Dendritic cell treated with granulocyte-macrophage colony-stimulating factor and Interleukin-4, amounts not matched to agents 40 ng/mL and 50 ng/mL, for 4 days (primary cell): Measurements from ENCODE around the gene ZFY.
A peak's percentile ranks its signal among the peaks of the same experiment; 100 is the strongest.
"Not testable (repeated sequence)": the region's sequence is repeated elsewhere in the genome, so short reads cannot be mapped to it uniquely, and the experiment has no call there.

Experiments
- H3K27ac Mint-ChIP-seq: one replicate; pipeline ENCODE4 v1.8.0; 2022; ENCODE audit warnings: mild to moderate bottlenecking, mixed read lengths
- H3K27me3 Mint-ChIP-seq: one replicate; pipeline ENCODE4 v1.8.0; 2022; ENCODE audit warnings: mild to moderate bottlenecking, mixed read lengths
- H3K36me3 Mint-ChIP-seq: one replicate; pipeline ENCODE4 v1.8.0; 2022; ENCODE audit warnings: low read depth, mixed read lengths
- H3K4me1 Mint-ChIP-seq: one replicate; pipeline ENCODE4 v1.8.0; 2022; ENCODE audit warnings: low read depth, mixed read lengths
- H3K4me3 Mint-ChIP-seq: one replicate; pipeline ENCODE4 v1.8.0; 2022; ENCODE audit warnings: mild to moderate bottlenecking, moderate library complexity, mixed read lengths
- H3K9me3 Mint-ChIP-seq: one replicate; pipeline ENCODE4 v1.8.0; 2022; ENCODE audit warnings: mixed read lengths
- intact Hi-C: fragments of 100-400 bp; cut with micrococcal nuclease; formaldehyde crosslinking; loops from one replicate; pipeline ENCODE4 v1.15.0; 2022

ZFY gene

GRCh38 chrY:2950655-2951054, 15.5 kb downstream of the ZFY start:
- peaks cover 10% of the 10 kb centered on the region for H3K4me1 Mint-ChIP-seq
- H3K27me3 Mint-ChIP-seq: no peaks in the 10 kb centered on the region
- H3K4me3 Mint-ChIP-seq: no peak overlapping the region
- peaks cover 20% of the 10 kb centered on the region for H3K36me3 Mint-ChIP-seq
- intact Hi-C loops: no loop called here
- peak overlapping the region; percentile 35 for H3K27ac Mint-ChIP-seq
- no peaks in the 10 kb centered on the region for H3K9me3 Mint-ChIP-seq

DNA sequence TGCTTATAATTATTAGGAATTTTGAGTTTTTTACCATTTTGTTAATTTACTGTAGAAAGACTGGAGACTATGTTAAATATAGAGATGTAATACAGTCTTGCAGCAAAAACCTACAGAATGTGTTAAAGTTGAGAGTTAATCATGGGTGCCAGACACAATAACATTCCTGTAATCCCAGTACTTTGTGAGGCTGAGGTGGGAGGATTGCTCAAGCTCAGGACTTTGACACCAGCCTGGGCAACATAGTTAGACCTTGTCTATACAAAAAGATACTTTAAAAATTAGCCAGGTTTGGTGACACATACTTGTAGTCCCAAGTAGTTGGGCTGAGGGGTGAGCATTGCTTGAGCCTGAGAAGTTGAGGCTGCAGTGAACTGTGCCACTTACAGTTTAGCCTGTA, 17.7 kb downstream of the ZFY start:
- intact Hi-C loops: no loop called here
- peaks cover 10% of the 10 kb centered on the region for H3K4me1 Mint-ChIP-seq
- H3K36me3 Mint-ChIP-seq: peaks cover 33% of the 10 kb centered on the region
- H3K27me3 Mint-ChIP-seq: no peaks in the 10 kb centered on the region
- H3K9me3 Mint-ChIP-seq: no peaks in the 10 kb centered on the region
- no peak overlapping the region for H3K4me3 Mint-ChIP-seq
- no peak overlapping the region for H3K27ac Mint-ChIP-seq

DNA sequence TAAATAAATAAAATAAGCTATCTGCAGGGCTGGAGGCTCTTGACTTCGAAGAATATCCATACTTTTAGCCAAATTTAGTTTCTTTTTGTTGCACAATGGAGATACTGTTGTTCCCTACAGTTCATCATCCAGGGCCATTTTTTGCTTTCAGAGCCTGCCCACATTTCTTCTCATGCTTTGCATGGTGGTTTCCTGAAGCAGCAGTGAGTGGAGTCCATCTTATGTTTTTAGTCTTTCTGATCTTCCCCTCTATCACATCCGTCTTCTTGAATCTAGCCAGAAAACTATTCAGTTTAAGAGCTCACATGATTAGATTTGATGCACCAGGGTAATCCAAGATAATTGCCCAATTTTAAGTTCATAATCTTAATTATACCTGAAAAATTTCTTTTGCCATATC, 19.6 kb downstream of the ZFY start:
- Mint-ChIP-seq H3K27ac (no peak overlapping the region), H3K27me3 (no peaks in the 10 kb centered on the region), H3K4me3 (no peak overlapping the region), H3K9me3 (no peaks in the 10 kb centered on the region), H3K4me1 (peaks cover 10% of the 10 kb centered on the region), H3K36me3 (peaks cover 33% of the 10 kb centered on the region)
- intact Hi-C loops: no loop called here

- Mint-ChIP-seq H3K4me3 (no peak overlapping the region), H3K27ac (no peak overlapping the region), H3K9me3 (no peaks in the 10 kb centered on the region), H3K27me3 (no peaks in the 10 kb centered on the region), H3K4me1 (peaks cover 10% of the 10 kb centered on the region), H3K36me3 (peaks cover 40% of the 10 kb centered on the region)
- intact Hi-C loops: no loop called here
Observed at GRCh38 chrY:2955561-2955960, 20.4 kb downstream of the ZFY start.

GRCh38 chrY:2962061-2962460, 26.9 kb downstream of the ZFY start:
- H3K36me3 Mint-ChIP-seq: peaks cover 26% of the 10 kb centered on the region
- no peak overlapping the region for H3K27ac Mint-ChIP-seq
- intact Hi-C loops: no loop called here
- H3K4me3 Mint-ChIP-seq: no peak overlapping the region
- H3K27me3 Mint-ChIP-seq: no peaks in the 10 kb centered on the region
- peaks cover 24% of the 10 kb centered on the region for H3K4me1 Mint-ChIP-seq
- no peaks in the 10 kb centered on the region for H3K9me3 Mint-ChIP-seq

DNA sequence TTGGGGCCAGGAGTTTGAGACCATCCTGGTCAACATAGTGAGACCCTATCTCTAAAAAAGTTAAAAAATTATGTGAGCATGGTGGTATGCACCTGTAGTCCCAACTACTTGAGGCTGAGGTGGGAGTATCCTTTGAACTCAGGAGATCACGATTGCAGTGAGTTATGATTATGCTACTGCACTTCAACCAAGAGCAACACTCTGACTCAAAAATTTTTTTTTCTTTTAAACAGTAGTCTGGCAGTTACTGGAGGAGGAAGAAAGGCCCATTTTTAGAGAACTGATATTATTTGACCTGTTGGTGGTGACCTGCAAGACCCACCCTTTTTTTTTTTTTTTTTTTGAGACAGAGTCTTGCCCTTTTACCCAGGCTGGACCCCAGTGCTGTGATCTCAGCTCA, 29.6 kb downstream of the ZFY start:
- intact Hi-C loops: no loop called here
- peaks cover 27% of the 10 kb centered on the region for H3K36me3 Mint-ChIP-seq
- H3K27me3 Mint-ChIP-seq: no peaks in the 10 kb centered on the region
- H3K27ac Mint-ChIP-seq: peak overlapping the region; percentile 73
- H3K4me3 Mint-ChIP-seq: no peak overlapping the region
- H3K9me3 Mint-ChIP-seq: no peaks in the 10 kb centered on the region
- H3K4me1 Mint-ChIP-seq: peaks cover 36% of the 10 kb centered on the region

DNA sequence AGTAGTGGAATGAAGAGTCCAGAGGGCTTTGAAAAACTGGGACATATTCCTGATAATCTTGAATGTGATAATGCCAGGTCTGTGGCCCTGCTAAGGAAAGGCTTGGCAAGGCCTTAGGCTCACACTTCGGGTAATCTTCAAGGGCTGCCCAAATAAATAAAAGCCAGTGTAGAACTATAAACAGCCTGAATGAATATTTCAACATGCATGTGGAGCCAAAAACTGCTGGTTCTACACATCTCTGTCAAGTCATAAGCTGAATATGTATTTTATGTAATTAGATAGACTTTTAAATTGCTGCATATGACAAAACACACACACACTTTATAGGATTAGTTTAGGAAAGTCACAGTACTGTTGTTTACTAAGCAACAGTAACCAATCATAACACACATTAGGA, 30.4 kb downstream of the ZFY start:
- no peak overlapping the region for H3K4me3 Mint-ChIP-seq
- intact Hi-C loops: no loop called here
- H3K36me3 Mint-ChIP-seq: peaks cover 20% of the 10 kb centered on the region
- peaks cover 42% of the 10 kb centered on the region for H3K4me1 Mint-ChIP-seq
- H3K27ac Mint-ChIP-seq: peak overlapping the region; percentile 51
- no peaks in the 10 kb centered on the region for H3K27me3 Mint-ChIP-seq
- H3K9me3 Mint-ChIP-seq: no peaks in the 10 kb centered on the region

DNA sequence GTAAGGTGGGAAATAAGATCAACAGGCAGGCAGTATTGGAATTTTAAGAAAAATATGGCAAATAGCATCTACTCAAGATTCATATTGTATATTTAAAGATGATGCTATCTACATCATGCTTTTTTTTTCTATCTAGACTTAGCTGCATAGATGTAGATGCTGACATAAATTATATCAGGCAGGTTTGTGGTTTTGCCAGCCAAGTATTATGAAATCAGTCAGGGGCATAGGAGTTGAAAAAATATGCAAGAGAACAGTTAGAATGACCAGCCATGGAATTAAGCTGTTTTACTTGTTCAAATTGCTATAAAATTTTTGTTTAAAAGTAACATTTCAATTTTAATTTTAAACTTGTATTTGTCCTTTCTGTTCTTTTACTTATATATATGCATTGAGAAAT, 34.4 kb downstream of the ZFY start:
- Mint-ChIP-seq H3K27ac (peak overlapping the region; percentile 76), H3K4me3 (no peak overlapping the region), H3K36me3 (peaks cover 8% of the 10 kb centered on the region), H3K4me1 (peaks cover 43% of the 10 kb centered on the region), H3K27me3 (no peaks in the 10 kb centered on the region), H3K9me3 (no peaks in the 10 kb centered on the region)
- intact Hi-C loops: no loop called here

DNA sequence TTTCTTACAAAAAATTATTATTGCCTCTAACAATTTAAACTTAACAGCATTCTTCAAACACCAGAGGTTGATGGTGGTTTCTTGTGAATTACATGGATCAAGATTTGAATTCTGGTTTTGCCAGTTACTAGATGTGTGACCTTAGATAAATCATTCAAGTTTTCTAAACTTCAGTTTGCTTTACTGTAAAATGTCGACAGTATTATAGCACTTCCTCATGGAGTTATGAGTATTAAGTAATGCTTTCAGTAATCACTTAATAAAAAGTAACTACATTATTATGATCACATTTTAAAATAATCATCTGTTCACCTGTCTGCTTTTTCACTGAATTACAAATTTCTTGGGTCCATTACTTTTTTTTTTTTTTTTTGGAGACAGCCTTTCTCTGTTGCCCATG, 37.5 kb downstream of the ZFY start:
- intact Hi-C loops: no loop called here

GRCh38 chrY:2973110-2973751, 38.0 kb downstream of the ZFY start:
- intact Hi-C loops: no loop called here
- peaks cover 25% of the 10 kb centered on the region for H3K4me1 Mint-ChIP-seq
- no peaks in the 10 kb centered on the region for H3K27me3 Mint-ChIP-seq
- peak overlapping the region; percentile 70 for H3K27ac Mint-ChIP-seq
- H3K36me3 Mint-ChIP-seq: peaks cover 28% of the 10 kb centered on the region
- no peaks in the 10 kb centered on the region for H3K9me3 Mint-ChIP-seq
- peak overlapping the region; percentile 20 for H3K4me3 Mint-ChIP-seq

More for the DNA sequence above, 37.5 kb downstream of the ZFY start:
- Mint-ChIP-seq H3K36me3 (peaks cover 23% of the 10 kb centered on the region), H3K27ac (peak overlapping the region; percentile 70), H3K4me3 (peak overlapping the region; percentile 20), H3K9me3 (no peaks in the 10 kb centered on the region), H3K4me1 (peaks cover 25% of the 10 kb centered on the region), H3K27me3 (no peaks in the 10 kb centered on the region)

DNA sequence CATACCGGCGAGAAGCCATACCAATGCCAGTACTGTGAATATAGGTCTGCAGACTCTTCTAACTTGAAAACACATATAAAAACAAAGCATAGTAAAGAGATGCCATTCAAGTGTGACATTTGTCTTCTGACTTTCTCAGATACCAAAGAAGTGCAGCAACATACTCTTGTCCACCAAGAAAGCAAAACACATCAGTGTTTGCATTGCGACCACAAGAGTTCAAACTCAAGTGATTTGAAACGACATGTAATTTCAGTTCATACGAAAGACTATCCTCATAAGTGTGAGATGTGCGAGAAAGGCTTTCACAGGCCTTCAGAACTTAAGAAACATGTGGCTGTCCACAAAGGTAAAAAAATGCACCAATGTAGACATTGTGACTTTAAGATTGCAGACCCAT, 44.1 kb downstream of the ZFY start:
- no peak overlapping the region for H3K27ac Mint-ChIP-seq
- intact Hi-C loops: no loop called here
- no peaks in the 10 kb centered on the region for H3K27me3 Mint-ChIP-seq
- peaks cover 44% of the 10 kb centered on the region for H3K36me3 Mint-ChIP-seq
- H3K4me1 Mint-ChIP-seq: no peaks in the 10 kb centered on the region
- H3K9me3 Mint-ChIP-seq: no peaks in the 10 kb centered on the region
- H3K4me3 Mint-ChIP-seq: no peak overlapping the region

- Mint-ChIP-seq H3K4me3 (no peak overlapping the region), H3K27ac (no peak overlapping the region), H3K27me3 (no peaks in the 10 kb centered on the region), H3K4me1 (no peaks in the 10 kb centered on the region), H3K36me3 (peaks cover 3% of the 10 kb centered on the region), H3K9me3 (no peaks in the 10 kb centered on the region)
- intact Hi-C loops: no loop called here
Observed at GRCh38 chrY:2984491-2984890, 49.3 kb downstream of the ZFY start.

DNA sequence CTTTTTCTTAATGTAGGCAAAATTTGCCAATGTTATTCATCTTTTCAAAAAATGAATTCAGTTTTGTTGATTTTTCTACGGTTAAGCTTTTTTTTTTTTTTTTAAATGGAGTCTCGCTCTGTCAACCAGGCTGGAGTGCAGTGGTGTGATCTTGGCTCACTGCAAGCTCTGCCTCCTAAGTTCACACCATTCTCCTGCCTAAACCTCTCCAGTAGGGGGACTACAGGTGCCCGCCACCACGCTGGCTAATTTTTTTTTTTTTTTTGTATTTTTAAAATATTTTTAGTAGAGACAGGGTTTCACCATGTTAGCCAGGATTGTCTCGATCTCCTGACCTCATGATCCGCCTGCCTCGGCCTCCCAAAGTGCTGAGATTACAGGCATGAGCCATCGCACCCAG, 52.0 kb downstream of the ZFY start:
- intact Hi-C loops: not testable (repeated sequence)

GRCh38 chrY:2997369-2997768, 62.2 kb downstream of the ZFY start:
- H3K9me3 Mint-ChIP-seq, intact Hi-C loops, H3K36me3 Mint-ChIP-seq, H3K27me3 Mint-ChIP-seq, H3K4me3 Mint-ChIP-seq, H3K4me1 Mint-ChIP-seq, H3K27ac Mint-ChIP-seq: not testable (repeated sequence)

More for the DNA sequence above, 52.0 kb downstream of the ZFY start:
- H3K4me3 Mint-ChIP-seq, H3K27me3 Mint-ChIP-seq, H3K4me1 Mint-ChIP-seq, H3K27ac Mint-ChIP-seq, H3K9me3 Mint-ChIP-seq, H3K36me3 Mint-ChIP-seq: not testable (repeated sequence)

GRCh38 chrY:3002190-3002589, 67.0 kb downstream of the ZFY start:
- intact Hi-C loops: loop anchor here (10.0 kb wide), 2 partner anchors 67 to 157 kb away; partner anchors contain the start of genes RPS4Y1 and ZFY
- Mint-ChIP-seq H3K27me3 (no peaks in the 10 kb centered on the region), H3K4me3 (no peak overlapping the region), H3K4me1 (peaks cover 36% of the 10 kb centered on the region), H3K27ac (peak overlapping the region; percentile 92), H3K36me3 (peaks cover 23% of the 10 kb centered on the region), H3K9me3 (no peaks in the 10 kb centered on the region)
